GM21447 (cell line): ENCODE measurements around the gene EFCAB10.

Experiments
- ATAC-seq: cut with Tn5 transposase; IDR thresholded peaks from one replicate; pipeline ENCODE4 v1.9.1; 2021; ENCODE audit not compliant: unreplicated experiment

The EFCAB10 gene

DNA sequence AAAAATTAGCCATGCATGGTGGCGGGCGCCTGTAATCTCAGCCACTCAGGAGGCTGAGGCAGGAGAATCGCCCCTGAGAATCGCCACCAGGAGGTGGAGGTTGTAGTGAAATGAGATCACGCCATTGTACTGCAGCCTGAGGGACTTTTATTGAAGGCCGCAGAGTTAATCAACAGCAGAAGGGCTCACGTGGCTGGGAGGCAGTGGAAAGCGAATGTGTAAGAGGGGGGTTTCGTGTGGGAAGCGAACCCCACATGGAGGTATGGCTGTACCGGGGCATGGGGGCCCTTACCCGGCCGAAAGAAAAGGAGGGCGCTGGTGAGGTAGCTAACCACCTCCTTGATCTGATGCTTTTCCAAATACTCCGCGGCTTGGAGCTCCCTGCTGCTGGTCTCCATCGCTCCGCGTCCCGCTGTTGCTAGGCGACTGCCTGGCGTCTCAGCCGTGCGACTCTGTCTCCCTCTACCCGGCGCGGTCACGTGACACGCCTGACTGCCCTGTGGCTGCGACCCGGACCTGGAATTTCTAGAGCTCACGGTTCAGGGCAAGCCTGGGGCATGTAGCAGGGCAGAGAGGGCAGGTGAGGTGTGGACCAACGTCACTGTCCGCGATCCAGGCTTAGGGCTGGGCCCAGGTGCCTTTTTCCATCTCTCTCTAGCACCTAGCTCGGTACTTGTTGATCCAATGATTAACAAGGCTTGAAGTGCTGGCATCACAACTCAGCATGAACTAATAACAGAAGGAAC is at the start of gene EFCAB10:
Gene EFCAB10 (minus strand): TSS at position 428 of the 746 bp plus-strand sequence. CDS start 30 bp downstream, at position 398.
- ATAC-seq: peak; percentile 80

DNA sequence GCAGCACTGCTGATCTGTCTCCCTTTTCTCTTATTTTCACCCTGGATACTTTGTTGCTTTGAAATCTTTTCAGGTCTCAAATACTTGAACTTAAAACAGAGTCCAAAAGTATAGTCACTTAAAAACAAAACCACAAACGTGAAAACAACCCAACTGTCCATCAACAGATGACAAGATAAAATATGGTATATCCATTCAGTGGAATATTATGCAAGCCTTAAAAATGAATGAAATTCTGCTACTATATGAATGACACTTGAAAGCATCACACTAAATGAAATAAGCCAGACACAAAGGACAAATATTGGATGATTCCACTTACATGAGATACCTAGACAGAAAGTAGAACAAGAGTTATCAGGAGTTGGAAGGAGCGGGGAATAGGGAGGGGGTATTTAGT is 44.7 kb upstream of the EFCAB10 start:
- no peak for ATAC-seq

DNA sequence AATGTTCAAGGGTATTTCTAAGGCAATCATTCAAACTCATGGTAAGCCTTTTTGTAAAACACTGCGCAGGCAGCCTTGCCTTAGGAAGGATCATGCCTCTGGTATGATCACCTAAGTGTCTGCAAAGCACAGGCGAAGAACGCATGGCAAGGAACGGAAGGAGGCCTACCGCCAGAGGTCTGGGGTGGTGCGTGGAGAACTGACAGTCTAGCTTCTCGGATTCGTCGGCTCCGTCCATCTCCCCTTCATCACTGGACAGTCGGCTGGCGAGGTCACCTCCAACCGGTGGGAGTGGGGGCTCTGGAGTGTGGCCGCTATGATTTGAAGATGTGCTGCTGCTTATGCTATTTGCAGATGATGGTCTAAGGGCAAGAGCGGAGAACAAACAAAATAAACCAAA is 42.6 kb upstream of the EFCAB10 start:
- no peak for ATAC-seq

DNA sequence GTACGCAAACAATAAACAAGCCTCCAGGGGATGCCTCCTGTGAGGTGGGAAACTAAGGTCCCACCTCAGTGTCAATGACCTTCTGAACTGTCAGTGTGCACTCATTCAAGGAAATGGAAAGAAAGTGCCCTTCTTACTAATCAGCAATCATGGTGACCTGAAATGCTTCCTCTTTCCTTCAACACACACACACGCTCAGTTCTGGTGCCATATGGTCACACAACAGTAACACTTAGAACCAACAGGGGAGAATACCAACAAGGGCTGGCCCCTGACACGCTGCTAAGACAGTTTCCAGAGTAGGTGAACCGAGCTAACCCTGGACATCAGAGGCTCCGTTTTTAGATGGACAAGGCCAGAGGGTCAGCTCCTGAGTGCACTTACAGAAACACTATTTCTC is 42.1 kb upstream of the EFCAB10 start:
- ATAC-seq: no peak

DNA sequence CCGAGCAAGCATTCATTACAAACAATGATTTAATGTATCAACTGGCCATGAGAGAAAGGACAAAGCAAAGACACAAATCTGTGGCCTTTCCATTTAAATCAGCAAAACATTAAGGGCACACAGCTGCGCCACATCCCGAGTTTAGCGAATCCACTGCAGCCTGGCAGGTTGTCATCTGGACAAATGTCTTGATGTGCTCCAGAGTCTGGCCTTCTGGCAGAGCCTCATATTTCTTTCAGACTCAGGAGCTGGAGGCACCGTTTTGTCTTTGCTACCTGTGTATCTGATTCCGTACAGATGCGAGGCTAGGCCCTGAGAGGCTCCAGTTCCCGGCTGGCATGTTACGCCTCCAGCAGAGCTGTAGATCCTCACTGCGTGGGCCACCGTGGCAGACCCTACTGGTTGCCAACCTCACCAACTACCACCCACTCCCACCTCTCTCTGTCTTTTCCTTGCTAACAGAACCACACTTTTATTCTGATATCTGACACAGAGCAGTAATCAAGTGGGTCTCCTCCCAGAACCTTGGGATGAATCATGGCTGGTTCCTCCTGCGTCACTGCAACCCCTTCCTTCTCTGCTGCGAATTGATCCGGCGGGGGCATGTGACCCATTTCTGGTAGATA is 40.9 kb upstream of the EFCAB10 start:
- no peak for ATAC-seq

DNA sequence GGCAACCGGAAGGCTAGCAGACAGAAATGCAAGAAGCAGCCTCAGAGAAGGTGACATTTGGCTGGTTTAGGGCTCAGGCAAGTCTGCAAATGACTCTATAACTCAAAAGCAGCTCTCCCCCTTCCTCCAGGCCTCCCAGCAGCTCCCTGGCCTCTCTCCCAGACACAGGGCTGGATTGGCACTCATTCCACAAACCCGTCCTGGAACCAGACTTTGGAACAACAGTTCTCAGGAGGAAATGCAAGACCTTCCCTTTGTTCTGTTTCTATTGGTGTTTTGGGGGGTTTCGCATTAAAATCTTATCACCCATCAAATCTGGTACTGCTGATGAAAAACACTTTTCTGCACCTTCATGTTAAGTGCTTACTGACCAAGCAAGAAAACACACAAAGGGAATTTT is 40.3 kb upstream of the EFCAB10 start:
- ATAC-seq: no peak

DNA sequence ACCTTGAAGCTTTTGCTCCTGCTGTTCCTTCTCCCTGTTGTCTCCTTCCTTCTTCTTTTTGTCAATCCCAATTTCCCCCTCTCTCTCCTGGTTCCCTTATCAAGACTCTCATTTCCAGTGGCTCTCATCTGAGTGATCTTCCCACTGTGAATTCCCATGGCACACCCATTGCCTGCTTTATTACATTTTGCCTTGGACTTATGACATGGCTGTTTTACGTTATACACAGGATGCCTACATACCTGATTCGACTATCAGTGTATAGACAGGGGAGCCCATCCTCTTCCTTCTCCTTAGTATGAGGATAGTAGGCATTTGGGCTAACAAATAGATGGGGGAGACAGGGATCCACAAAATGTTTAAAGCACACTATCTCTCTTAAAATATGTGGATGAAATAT is 39.9 kb upstream of the EFCAB10 start:
- ATAC-seq: no peak

- ATAC-seq: no peak
Observed at GRCh38 chr7:105619590-105619989, 38.3 kb upstream of the EFCAB10 start.

DNA sequence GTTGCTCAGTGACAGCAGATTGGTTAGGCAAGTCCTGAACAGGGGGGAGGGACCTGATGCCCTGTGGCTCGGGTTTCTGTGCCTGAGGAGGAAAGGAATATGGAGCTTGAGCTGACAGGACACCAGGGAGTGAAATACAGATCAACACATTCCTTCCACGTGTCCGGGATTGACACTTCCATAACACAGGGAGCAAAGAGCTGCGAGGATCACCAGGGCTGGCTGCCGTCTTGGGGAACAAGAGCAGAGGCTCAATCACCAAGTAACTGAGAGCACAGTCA is 36.7 kb upstream of the EFCAB10 start:
- no peak for ATAC-seq

GRCh38 chr7:105617280-105618015 is 36.2 kb upstream of the EFCAB10 start:
- ATAC-seq: no peak

DNA sequence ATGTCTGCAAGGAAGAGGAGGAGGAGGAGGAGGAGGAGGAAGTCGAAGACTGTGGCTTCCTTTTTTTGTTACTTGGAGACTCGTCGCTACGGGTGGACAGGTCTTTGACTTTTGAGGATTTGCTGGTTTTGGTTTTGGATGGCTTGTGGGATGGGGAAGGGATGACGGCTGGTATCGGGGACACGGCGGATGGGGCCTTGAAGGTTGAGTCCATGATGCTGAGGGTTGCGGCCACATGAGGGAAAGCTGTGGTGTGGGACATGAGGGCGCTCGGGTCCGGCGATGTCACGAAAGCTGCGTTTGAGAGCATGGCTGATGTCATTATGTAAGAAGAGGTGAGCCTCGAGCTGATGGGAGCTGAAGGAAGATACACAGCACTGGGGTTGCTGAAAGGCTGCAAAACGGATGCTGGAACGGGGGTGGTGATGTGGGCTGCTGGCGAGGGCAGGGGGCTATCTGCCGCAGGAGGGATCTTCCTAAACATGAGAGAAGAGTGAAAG is 33.1 kb upstream of the EFCAB10 start:
- no peak for ATAC-seq

- no peak for ATAC-seq
Observed at GRCh38 chr7:105613611-105614330, 32.5 kb upstream of the EFCAB10 start.

GRCh38 chr7:105612806-105613205 is 31.5 kb upstream of the EFCAB10 start:
- ATAC-seq: no peak

DNA sequence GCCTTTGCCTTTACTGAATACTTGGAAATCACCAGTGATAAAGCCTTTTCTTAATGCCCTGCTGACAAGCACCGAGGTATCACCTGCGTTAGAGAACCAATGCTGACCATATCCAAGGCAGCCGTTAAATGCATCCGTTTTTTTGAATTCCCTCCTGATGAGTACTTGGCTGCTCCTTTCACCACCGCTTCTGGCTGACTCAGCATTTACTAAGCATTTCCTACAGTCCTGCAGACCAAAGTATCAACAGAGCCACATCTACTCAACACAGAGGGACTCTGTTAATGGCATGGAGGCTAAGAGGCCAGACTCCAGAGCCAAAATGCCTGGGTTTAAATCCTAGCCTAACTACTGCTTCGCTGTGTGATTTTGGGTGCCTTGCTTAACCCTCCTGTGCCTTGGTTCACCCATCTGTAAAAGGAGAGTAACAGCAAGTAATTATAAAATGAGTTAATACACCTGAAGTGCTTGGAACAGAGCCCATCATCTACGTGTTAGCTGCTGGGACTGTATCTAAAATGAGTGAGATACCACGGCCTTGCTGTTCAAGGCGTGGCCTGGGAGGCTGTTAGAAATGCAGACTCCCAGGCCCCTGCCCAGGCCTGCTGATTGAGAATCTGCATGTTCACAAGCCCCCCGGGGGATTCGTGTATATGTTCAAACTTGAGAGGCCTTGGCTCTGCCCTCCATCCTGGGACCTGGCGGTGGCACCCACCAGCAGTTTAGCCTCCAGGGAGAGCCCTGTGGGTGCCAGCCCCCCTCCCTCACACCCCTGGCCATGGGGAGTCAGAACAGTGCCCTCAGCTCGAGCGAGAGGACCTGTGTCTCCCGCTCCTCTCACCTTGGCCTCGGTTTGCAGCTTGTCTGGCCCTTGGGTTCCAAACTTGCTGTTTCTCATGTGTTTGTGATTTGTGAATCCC is 30.8 kb upstream of the EFCAB10 start:
- ATAC-seq: no peak

GRCh38 chr7:105610165-105610930 is 29.1 kb upstream of the EFCAB10 start:
- no peak for ATAC-seq

DNA sequence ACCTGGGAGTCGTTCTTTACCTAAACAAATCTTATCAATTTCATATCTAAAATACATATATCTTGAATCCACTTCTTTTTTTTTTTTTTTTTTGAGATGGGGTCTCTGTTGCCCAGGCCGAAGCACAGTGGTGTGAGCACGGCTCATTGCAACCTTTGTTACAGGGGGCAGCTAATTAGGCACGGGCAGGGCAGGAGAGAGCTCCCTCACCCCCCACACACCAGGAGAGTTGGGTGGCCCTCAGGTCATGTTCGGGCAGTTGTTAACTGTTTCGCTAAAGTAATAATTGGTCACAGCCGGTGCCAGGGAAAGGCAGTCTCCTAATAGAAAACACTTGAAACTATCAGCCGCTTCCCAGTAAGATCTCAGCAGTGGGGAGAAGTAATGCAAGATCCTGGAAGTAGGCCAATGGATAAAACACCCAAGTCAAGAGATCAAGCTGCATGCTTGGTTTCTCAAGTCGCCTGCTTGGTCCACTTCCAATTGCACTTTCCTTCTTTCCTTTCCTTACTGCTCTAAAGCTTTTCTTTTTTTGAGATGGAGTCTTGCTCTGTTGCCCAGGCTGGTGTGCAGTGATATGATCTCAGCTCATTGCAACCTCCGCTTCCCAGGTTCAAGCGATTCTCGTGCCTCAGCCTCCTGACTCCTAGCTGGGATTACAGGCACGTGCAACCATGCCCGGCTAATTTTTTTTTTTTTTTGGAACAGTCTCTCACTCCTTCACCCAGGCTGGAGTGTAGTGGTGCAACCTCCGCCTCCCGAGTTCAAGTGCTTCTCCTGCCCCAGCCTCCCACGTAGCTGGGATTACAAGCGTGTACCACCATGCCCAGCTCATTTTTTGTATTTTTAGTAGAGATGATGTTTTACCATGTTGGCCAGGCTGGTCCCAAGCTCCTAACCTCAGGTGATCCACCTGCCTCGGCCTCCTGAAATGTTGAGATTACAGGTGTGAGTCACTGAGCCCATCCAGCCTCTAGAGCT is 21.3 kb upstream of the EFCAB10 start:
- no peak for ATAC-seq

- no peak for ATAC-seq
Observed at GRCh38 chr7:105600720-105601550, 19.6 kb upstream of the EFCAB10 start.

DNA sequence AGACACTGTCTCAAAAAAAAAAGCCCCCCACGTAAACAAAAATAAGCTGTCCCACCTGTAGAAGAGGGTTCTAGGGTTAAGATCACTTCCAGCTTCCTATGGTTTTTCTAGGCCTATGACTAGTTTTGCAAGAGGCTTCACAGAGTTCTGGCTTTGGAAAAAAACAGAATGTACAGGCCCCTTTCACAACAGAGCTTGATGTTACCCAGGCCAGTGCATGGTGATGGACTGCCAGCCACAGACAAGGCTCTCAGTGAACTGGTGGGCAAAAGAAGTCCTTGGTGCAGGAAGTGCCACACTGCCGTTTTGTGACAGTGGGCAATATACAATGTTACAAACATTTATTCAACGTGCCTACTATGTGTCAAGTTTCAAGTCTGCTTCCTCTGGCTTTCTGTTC is 18.3 kb upstream of the EFCAB10 start:
- no peak for ATAC-seq
